GM12878 (cell line): ENCODE data around the gene ADK. TPM values are rescaled to one million over a fixed set of nuclear protein-coding genes. Genes with fewer than 3 reads are reported as not detected.

ENCODE experiments used
- ATAC-seq: fragments of 200-7000 bp; cut with Tn5 transposase; 3 replicates; pipeline ENCODE4 v1.9.1; 2020; ENCODE audit warnings: mild to moderate bottlenecking, moderate library complexity
- BruUV-seq: library from RNA; stranded (reverse); fragments of 400-500 nt; replicated peaks from 2 replicates; lab custom pipeline; 2021; lab: Mats Ljungman, UMichigan
- CTCF ChIA-PET: fragments of 300-600 bp; sonication (Branson Sonifier 250); formaldehyde crosslinking; extraction: SDS; loops from one replicate; lab custom pipeline; 2021; ENCODE audit warnings: inconsistent platforms; lab: Yijun Ruan, JAX
- POLR2A ChIA-PET: fragments of 350-600 bp; formaldehyde crosslinking; extraction: SDS; loops from one replicate; lab custom pipeline; 2021; ENCODE audit warnings: inconsistent platforms; lab: Charles Lee
- RAD21 ChIA-PET: fragments of 300-600 bp; sonication (Branson Sonifier 250); formaldehyde crosslinking; loops from one replicate; lab custom pipeline; 2023; ENCODE audit warnings: antibody characterized with exemption; ENCODE audit not compliant: unreplicated experiment; lab: Charles Lee
- SMC1A ChIA-PET: fragments of 300-600 bp; sonication (Branson Sonifier 250); formaldehyde crosslinking; loops from one replicate; lab custom pipeline; 2023; ENCODE audit not compliant: unreplicated experiment, uncharacterized antibody; lab: Charles Lee
- DNase-seq: peaks from one replicate; pipeline ENCODE4 v3.0.0-alpha.2; 2011; ENCODE audit warnings: low read depth, low spot score
- FAIRE-seq: peaks from 3 replicates; lab custom pipeline; 2011; peaks lifted over from hg19 to GRCh38; lab: Jason Lieb, UNC
- H2AFZ ChIP-seq: 2 replicates; pipeline ENCODE4 v1.6.0; 2011; ENCODE audit warnings: low read depth, low read length, control low read depth; ENCODE audit not compliant: control insufficient read depth
- H3K27ac ChIP-seq: 2 replicates; pipeline ENCODE4 v1.5.1; 2011; ENCODE audit warnings: control low read depth; ENCODE audit not compliant: control insufficient read depth, insufficient read depth
- H3K27me3 ChIP-seq, 2 experiments: replicated peaks in 1 of 2; 2 replicates each; pipeline versions ENCODE4 v1.6.0 to v1.6.1; 2011; ENCODE audit warnings: low read length in 1 of 2; ENCODE audit not compliant: control insufficient read depth in 2 of 2, insufficient read depth in 2 of 2
- H3K36me3 ChIP-seq, 2 experiments: 2 replicates each; pipeline ENCODE4 v1.5.1; 2011; ENCODE audit warnings: low read length in 1 of 2; ENCODE audit not compliant: control insufficient read depth in 2 of 2, insufficient read depth in 2 of 2
- H3K4me1 ChIP-seq: 2 replicates; pipeline ENCODE4 v1.6.1; 2011; ENCODE audit warnings: mild to moderate bottlenecking, low read length, moderate library complexity, mixed read lengths; ENCODE audit not compliant: control insufficient read depth, insufficient read depth
- H3K4me2 ChIP-seq: 2 replicates; pipeline ENCODE4 v1.6.0; 2011; ENCODE audit warnings: control low read depth; ENCODE audit not compliant: control insufficient read depth, insufficient read depth
- H3K4me3 ChIP-seq: fragments of 200-600 bp; sonication (generic); 2 replicates; pipeline ENCODE4 v1.5.1; 2016
- H3K79me2 ChIP-seq: 2 replicates; pipeline ENCODE4 v1.6.0; 2011; ENCODE audit warnings: low read length; ENCODE audit not compliant: control insufficient read depth, insufficient read depth
- H3K9ac ChIP-seq: 2 replicates; pipeline ENCODE4 v1.8.0; 2011; ENCODE audit warnings: low read length, control low read depth, mixed read lengths; ENCODE audit not compliant: control insufficient read depth, insufficient read depth
- H3K9me3 ChIP-seq: replicated peaks from 3 replicates; pipeline ENCODE4 v1.5.1; 2011; ENCODE audit warnings: mild to moderate bottlenecking, low read length; ENCODE audit not compliant: control insufficient read depth, insufficient read depth
- H4K20me1 ChIP-seq: 2 replicates; pipeline ENCODE4 v1.6.0; 2011; ENCODE audit not compliant: control insufficient read depth, insufficient read depth
- BMI1 ChIP-seq: fragments of 450-650 bp; IDR thresholded peaks from 2 replicates; pipeline ENCODE4 v1.6.1; 2016; ENCODE audit warnings: mild to moderate bottlenecking, moderate library complexity, borderline replicate concordance
- CBFB ChIP-seq: IDR thresholded peaks from 2 replicates; pipeline ENCODE4 v1.6.1; 2016; ENCODE audit warnings: antibody characterized with exemption, low read depth
- HDGF ChIP-seq: fragments of 450-650 bp; IDR thresholded peaks from 2 replicates; pipeline ENCODE4 v1.6.1; 2016; ENCODE audit warnings: antibody characterized with exemption
- PKNOX1 ChIP-seq: fragments of 450-650 bp; IDR thresholded peaks from 2 replicates; pipeline ENCODE4 v1.6.1; 2016; ENCODE audit warnings: mild to moderate bottlenecking
- POLR2AphosphoS2 ChIP-seq: IDR thresholded peaks from 2 replicates; pipeline ENCODE4 v1.6.1; 2011; ENCODE audit warnings: low read depth, mild to moderate bottlenecking, low read length, improper control_type of control experiment, moderate library complexity
- SMARCA5 ChIP-seq: fragments of 450-650 bp; IDR thresholded peaks from 2 replicates; pipeline ENCODE4 v1.6.1; 2017; ENCODE audit warnings: mild to moderate bottlenecking
- ZNF24 ChIP-seq: fragments of 450-650 bp; IDR thresholded peaks from 2 replicates; pipeline ENCODE4 v1.6.1; 2017; ENCODE audit warnings: antibody characterized with exemption, mild to moderate bottlenecking
- WGBS: methylation state at CpG from one replicate; pipeline ENCODE4 v1.1.6; 2016; ENCODE audit warnings: low lambda C conversion rate; ENCODE audit not compliant: insufficient replicate concordance, insufficient coverage; ENCODE audit errors: missing lambda C conversion rate; 5-methylcytosine and 5-hydroxymethylcytosine counted together
- in situ Hi-C: fragments of 300-500 bp; cut with MboI; formaldehyde crosslinking; loops from 9 replicates; pipeline ENCODE4 v1.14.3; 2018; ENCODE audit warnings: mixed read lengths
- intact Hi-C: fragments of 100-400 bp; cut with micrococcal nuclease; formaldehyde crosslinking; loops from one replicate; pipeline ENCODE4 v1.14.2; 2022; ENCODE audit not compliant: unreplicated experiment
- polyA plus RNA-seq, 11 experiments: library from polyadenylated mRNA; depleted of rRNA in 4 of 11; unstranded in 6 of 11; stranded (reverse) in 5 of 11; fragments of >200 nt; fragmentation: Nextera tagmentation in 4 of 11; fragmentation: Illumina TruSeq in 1 of 11; extraction: Ambion mirVana in 4 of 11; extraction: Trizol in 1 of 11; gene quantifications; 1 replicate in 1 of 11; 2 replicates in 10 of 11; pipeline versions ENCODE4 v1.2.1 to v1.2.3, GENCODE V29; 2011 to 2016; ENCODE audit warnings: inconsistent platforms in 2 of 11, missing spikeins in 2 of 11, low read depth in 1 of 11
- total RNA-seq, 4 experiments: library from RNA; depleted of rRNA in 3 of 4; stranded (reverse); fragments of >200 nt in 3 of 4; fragmentation: Illumina TruSeq in 1 of 4; extraction: Trizol in 1 of 4; gene quantifications; 2 replicates each; pipeline versions ENCODE4 v1.2.1 to v1.2.3, GENCODE V29; 2013 to 2021

The ADK gene
- total and polyA plus RNA-seq, 10 of the 15 experiments (the other 5 are each of a cell fraction or from before 2014, with no cell fraction given): 42.0 to 151 (median 81.6) TPM

GRCh38 chr10:74123081-74123480, 27.9 kb upstream of the ADK start:
- Histone ChIP-seq H3K36me3 (peaks cover 7 to 40% of the 10 kb centered on the region in 2 experiments), H3K4me1 (peaks cover 1% of the 10 kb centered on the region; the same call in 1 of the 2 replicates), H3K27me3 (no peaks in the 10 kb centered on the region), H3K9me3 (no peaks in the 10 kb centered on the region), H2AFZ (no peak overlapping the region), H3K9ac (no peak overlapping the region), H3K27ac (no peak overlapping the region), H3K4me2 (no peak overlapping the region), H4K20me1 (no peaks in the 10 kb centered on the region), H3K4me3 (no peak overlapping the region), H3K79me2 (no peaks in the 10 kb centered on the region)
- intact Hi-C loops: loop anchor here (10.0 kb wide), 1 partner anchor 972 kb away; a partner anchor contains a TSS
- FAIRE-seq (no peak), ATAC-seq (no peak), DNase-seq (no peak)
- BruUV-seq: no TSS peak
- POLR2A ChIA-PET: interaction anchor here (0.6 to 0.7 kb wide), 3 partner anchors 119 to 1005 kb away, joined by 3 read pairs; no protein-coding TSS in a partner anchor
- RAD21 ChIA-PET: interaction anchor here (1.2 to 1.3 kb wide), 2 partner anchors 111 to 113 kb away, joined by 3 to 4 read pairs; no protein-coding TSS in a partner anchor
- SMC1A ChIA-PET: interaction anchor here (0.6 to 3.8 kb wide), 13 partner anchors 10 to 236 kb away, joined by 3 to 23 read pairs (median 3); no protein-coding TSS in a partner anchor
- 0% methylated on average over 1 of the region's 1 CpG for WGBS
- TF ChIP-seq HDGF (no peak), CBFB (no peak), POLR2AphosphoS2 (no peak), PKNOX1 (no peak), ZNF24 (no peak), BMI1 (no peak), SMARCA5 (no peak)
- CTCF ChIA-PET: interaction anchor here (0.8 to 5.1 kb wide), 11 partner anchors 10 to 243 kb away, joined by 3 to 26 read pairs (median 5); no protein-coding TSS in a partner anchor
- in situ Hi-C loops: no loop called here
